CD4-positive, alpha-beta T cell treated with Interleukin-17A for 4 hours (primary cell): Measurements from ENCODE around the gene CDK14.

Source experiments
- DNase-seq: peaks from one replicate; pipeline ENCODE4 v3.0.0-alpha.2; 2020; ENCODE audit warnings: mixed read lengths

The CDK14 gene

GRCh38 chr7:90688810-90689209, 92.7 kb downstream of the CDK14 start:
- DNase-seq, result no peak

GRCh38 chr7:90689260-90689659, 93.1 kb downstream of the CDK14 start:
- no peak for DNase-seq

- no peak for DNase-seq
Observed at GRCh38 chr7:90690159-90690858, 94.2 kb downstream of the CDK14 start.

GRCh38 chr7:90692396-90692795, 96.3 kb downstream of the CDK14 start:
- DNase-seq, result no peak

- DNase-seq, result no peak
Observed at GRCh38 chr7:90692947-90693346, 96.8 kb downstream of the CDK14 start.

- no peak for DNase-seq
Observed at GRCh38 chr7:90693939-90694338, 97.8 kb downstream of the CDK14 start.

GRCh38 chr7:90698616-90699015, 102.5 kb downstream of the CDK14 start:
- no peak for DNase-seq

- no peak for DNase-seq
Observed at GRCh38 chr7:90701021-90701420, 104.9 kb downstream of the CDK14 start.

GRCh38 chr7:90701771-90702170, 105.7 kb downstream of the CDK14 start:
- no peak for DNase-seq

- DNase-seq, result no peak
Observed at GRCh38 chr7:90705391-90706071, 109.4 kb downstream of the CDK14 start.

- no peak for DNase-seq
Observed at GRCh38 chr7:90706072-90706716, 110.1 kb downstream of the CDK14 start.

GRCh38 chr7:90708841-90709317, 112.8 kb downstream of the CDK14 start:
- no peak for DNase-seq

- no peak for DNase-seq
Observed at GRCh38 chr7:90709501-90710465, 113.7 kb downstream of the CDK14 start.

GRCh38 chr7:90710466-90710850, 114.3 kb downstream of the CDK14 start:
- DNase-seq, result no peak

- no peak for DNase-seq
Observed at GRCh38 chr7:90713628-90714027, 117.5 kb downstream of the CDK14 start.

- DNase-seq, result no peak
Observed at GRCh38 chr7:90715067-90715466, 118.9 kb downstream of the CDK14 start.

GRCh38 chr7:90717296-90718060, 121.4 kb downstream of the CDK14 start:
- DNase-seq, result no peak

- DNase-seq, result no peak
Observed at GRCh38 chr7:90719155-90719554, 123.0 kb downstream of the CDK14 start.

GRCh38 chr7:90720984-90721760, 125.1 kb downstream of the CDK14 start:
- no peak for DNase-seq

- no peak for DNase-seq
Observed at GRCh38 chr7:90721869-90722431, 125.8 kb downstream of the CDK14 start.

- DNase-seq, result no peak
Observed at GRCh38 chr7:90723233-90723632, 127.1 kb downstream of the CDK14 start.
